Brain microvascular endothelial cell (primary cell): ENCODE measurements around the gene TNFRSF8.
"Not testable (repeated sequence)": the region's sequence is repeated elsewhere in the genome, so short reads cannot be mapped to it uniquely, and the experiment has no call there.

Experiments used
- DNase-seq: peaks from one replicate; pipeline ENCODE4 v3.0.0-alpha.2; 2020
- H3K27ac ChIP-seq: fragments of 250-450 bp; sonication (Bioruptor Pico); 2 replicates; pipeline ENCODE4 v1.5.1; 2020; ENCODE audit warnings: mild to moderate bottlenecking, moderate library complexity
- H3K27me3 ChIP-seq: fragments of 250-450 bp; sonication (Bioruptor Pico); replicated peaks from 2 replicates; pipeline ENCODE4 v1.5.1; 2020; ENCODE audit warnings: mild to moderate bottlenecking
- H3K36me3 ChIP-seq: fragments of 250-450 bp; sonication (Bioruptor Pico); replicated peaks from 2 replicates; pipeline ENCODE4 v1.5.1; 2020; ENCODE audit warnings: mild to moderate bottlenecking
- H3K4me3 ChIP-seq: 2 replicates; pipeline ENCODE4 v1.5.1; 2011; ENCODE audit warnings: low read depth, mild to moderate bottlenecking, control low read depth, low read length, moderate library complexity
- in situ Hi-C: cut with HindIII; loops from 2 replicates; pipeline ENCODE4 v1.10.0; 2017; ENCODE audit warnings: low sequenced_read_pairs, low pct_ligation_motif_present
- TF ChIP-seq, protein P1 (sequence below): IDR thresholded peaks from 2 replicates; pipeline ENCODE4 v1.5.1; 2011; ENCODE audit warnings: low read depth, mild to moderate bottlenecking, moderate library complexity, low read length, control low read depth, inconsistent platforms; ENCODE audit errors: missing control alignments

Gene TNFRSF8

DNA sequence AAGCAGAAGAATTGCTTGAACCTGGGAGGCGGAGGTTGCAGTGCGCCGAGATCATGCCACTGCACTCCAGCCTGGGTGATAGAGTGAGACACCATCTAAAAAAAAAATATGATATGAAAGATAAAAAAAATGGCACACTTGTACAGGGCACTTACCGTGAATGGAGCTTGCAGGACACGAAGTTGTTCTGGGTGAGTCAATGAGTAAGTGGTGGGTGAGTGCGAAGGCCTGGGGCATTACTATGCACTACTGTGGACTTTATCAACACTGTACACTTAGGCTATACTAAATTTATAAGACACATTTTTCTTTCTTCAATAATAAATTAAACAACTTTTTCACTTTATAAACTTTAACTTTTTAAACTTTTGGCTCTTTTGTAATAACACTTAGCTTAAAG lies 37.0 kb downstream of the TNFRSF8 start:
- in situ Hi-C loops, result no loop called here
- Histone ChIP-seq H3K27me3 (peaks cover 2% of the 10 kb centered on the region), H3K27ac (no peak overlapping the region), H3K4me3 (no peak overlapping the region), H3K36me3 (no peaks in the 10 kb centered on the region)
- no peak for DNase-seq
- TF ChIP-seq, protein P1, sequence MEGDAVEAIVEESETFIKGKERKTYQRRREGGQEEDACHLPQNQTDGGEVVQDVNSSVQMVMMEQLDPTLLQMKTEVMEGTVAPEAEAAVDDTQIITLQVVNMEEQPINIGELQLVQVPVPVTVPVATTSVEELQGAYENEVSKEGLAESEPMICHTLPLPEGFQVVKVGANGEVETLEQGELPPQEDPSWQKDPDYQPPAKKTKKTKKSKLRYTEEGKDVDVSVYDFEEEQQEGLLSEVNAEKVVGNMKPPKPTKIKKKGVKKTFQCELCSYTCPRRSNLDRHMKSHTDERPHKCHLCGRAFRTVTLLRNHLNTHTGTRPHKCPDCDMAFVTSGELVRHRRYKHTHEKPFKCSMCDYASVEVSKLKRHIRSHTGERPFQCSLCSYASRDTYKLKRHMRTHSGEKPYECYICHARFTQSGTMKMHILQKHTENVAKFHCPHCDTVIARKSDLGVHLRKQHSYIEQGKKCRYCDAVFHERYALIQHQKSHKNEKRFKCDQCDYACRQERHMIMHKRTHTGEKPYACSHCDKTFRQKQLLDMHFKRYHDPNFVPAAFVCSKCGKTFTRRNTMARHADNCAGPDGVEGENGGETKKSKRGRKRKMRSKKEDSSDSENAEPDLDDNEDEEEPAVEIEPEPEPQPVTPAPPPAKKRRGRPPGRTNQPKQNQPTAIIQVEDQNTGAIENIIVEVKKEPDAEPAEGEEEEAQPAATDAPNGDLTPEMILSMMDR, result no peak

DNA sequence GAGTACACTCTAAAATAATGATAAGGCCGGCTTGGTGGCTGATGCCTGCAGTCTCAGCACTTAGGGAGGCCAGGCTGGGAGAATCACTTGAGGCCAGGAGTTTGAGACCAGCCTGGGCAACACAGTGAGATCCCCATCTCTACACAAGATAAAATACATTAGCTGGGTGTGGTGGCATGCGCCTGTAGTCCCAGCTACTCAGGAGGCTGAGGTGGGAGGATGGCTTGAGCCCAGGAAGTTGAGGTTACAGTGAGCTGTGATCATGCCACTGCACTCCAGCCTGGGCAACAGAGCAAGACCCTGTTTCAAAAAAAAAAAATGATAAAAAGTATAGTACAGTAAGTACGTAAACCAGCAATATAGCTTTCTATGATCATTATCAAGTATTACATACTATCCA lies 38.0 kb downstream of the TNFRSF8 start:
- in situ Hi-C loops, H3K36me3 ChIP-seq, H3K27me3 ChIP-seq, H3K4me3 ChIP-seq, DNase-seq, H3K27ac ChIP-seq: not testable (repeated sequence)

DNA sequence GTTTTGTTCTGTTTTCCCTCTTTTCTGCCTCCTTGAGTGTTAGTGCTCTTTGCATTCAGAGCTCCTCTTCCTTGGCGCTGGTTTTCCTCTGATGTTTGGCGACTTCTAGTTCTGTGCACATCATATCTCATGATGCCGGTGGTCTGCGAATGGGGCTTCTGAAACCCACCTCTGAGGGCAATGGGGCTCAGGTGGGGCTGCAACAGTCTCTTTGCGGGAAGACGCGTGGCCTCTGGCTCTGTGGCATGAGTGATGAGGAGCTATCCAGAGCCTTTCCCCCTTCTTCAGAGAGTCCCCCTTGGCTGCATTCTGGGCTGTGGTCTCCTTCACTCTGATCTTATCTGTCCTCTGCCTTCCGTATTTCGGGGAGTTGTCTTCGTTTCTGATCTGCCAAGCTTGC lies 39.0 kb downstream of the TNFRSF8 start:
- TF ChIP-seq, protein P1, result no peak
- in situ Hi-C loops, result no loop called here
- no peak overlapping the region for H3K27ac ChIP-seq
- no peak overlapping the region for H3K4me3 ChIP-seq
- no peaks in the 10 kb centered on the region for H3K36me3 ChIP-seq
- DNase-seq, result no peak
- H3K27me3 ChIP-seq, result peaks cover 3% of the 10 kb centered on the region

DNA sequence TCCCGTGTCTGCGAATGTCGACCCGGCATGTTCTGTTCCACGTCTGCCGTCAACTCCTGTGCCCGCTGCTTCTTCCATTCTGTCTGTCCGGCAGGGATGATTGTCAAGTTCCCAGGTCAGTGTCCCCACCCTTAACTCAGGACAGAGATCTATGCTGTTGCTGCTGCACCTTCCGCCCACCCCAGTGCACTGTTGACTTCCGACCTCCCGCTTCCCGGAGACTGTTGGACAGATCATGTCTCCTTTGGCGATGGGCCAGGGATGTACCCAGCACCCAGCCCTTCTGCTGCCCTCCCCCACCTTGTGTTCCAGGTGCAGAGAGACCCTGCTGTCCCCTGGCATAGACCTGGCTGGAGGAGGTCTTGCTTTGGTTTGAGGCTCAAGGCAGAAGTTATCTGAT lies 41.3 kb downstream of the TNFRSF8 start:
- in situ Hi-C loops, result no loop called here
- peaks cover 3% of the 10 kb centered on the region for H3K27me3 ChIP-seq
- H3K27ac ChIP-seq, result no peak overlapping the region
- H3K4me3 ChIP-seq, result no peak overlapping the region
- TF ChIP-seq, protein P1, result no peak
- DNase-seq, result no peak
- H3K36me3 ChIP-seq, result no peaks in the 10 kb centered on the region

DNA sequence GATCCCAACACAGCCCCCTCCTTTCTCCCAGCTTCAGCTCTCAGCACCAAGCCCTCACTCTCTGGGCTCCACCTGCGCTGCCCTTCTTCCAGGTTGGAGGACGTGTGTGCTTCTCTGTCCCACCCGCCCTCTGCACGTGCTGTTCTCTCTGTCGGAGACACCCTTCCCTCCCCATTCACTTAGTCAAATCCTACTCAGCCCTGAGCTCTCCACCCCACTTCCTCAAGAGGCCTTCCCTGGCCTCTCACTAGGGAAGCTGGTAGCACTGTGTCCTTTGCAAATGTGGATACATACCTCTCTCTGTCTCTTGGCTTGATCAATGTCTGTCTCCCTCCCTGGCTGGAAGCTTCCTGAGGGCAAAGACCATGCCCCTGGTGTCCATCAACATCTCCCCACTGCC lies 43.0 kb downstream of the TNFRSF8 start:
- in situ Hi-C loops, result no loop called here
- Histone ChIP-seq H3K4me3 (no peak overlapping the region), H3K27ac (no peak overlapping the region), H3K36me3 (no peaks in the 10 kb centered on the region), H3K27me3 (peaks cover 3% of the 10 kb centered on the region)
- no peak for DNase-seq
- TF ChIP-seq, protein P1, result no peak

DNA sequence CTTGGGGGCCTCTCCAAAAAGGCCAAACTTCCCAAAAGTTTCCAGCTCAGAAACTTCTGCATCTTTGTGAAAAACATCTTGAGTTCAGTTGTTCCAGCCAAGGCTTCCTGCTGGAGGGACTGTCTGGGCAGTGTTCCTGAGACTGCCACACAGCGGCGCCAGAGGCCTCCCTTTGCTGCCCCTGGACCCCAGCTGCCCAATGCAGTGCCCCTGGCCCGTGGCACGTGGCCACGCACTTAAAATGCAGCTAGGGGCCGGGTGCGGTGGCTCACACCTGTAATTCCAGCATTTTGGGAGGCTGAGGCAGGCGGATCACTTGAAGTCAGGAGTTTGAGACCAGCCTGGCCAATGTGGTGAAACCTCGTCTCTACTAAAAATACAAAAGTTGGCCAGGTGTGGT lies 43.8 kb downstream of the TNFRSF8 start:
- H3K36me3 ChIP-seq, in situ Hi-C loops, DNase-seq, H3K27ac ChIP-seq, H3K27me3 ChIP-seq, H3K4me3 ChIP-seq: not testable (repeated sequence)
- TF ChIP-seq, protein P1, result peak; percentile 70
